CD8-positive, alpha-beta memory T cell (primary cell): ENCODE results near the gene KMT2D. TPM values are rescaled to one million over a fixed set of nuclear protein-coding genes. Genes with fewer than 3 reads are reported as not detected.
"Not testable (repeated sequence)": the region's sequence is repeated elsewhere in the genome, so short reads cannot be mapped to it uniquely, and the experiment has no call there.

Experiments used
- CTCF ChIA-PET: fragments of 350-600 bp; sonication (Branson Sonifier 250); formaldehyde crosslinking; loops from one replicate; lab custom pipeline; 2021; ENCODE audit warnings: antibody characterized with exemption; lab: Charles Lee
- POLR2A ChIA-PET: fragments of 350-600 bp; sonication (Branson Sonifier 250); formaldehyde crosslinking; loops from one replicate; lab custom pipeline; 2021; ENCODE audit warnings: antibody characterized with exemption; lab: Charles Lee
- DNase-seq, 5 donors: peaks; one replicate each; pipeline versions ENCODE4 v3.0.0 to v3.0.0-alpha.2; 2020 to 2022; ENCODE audit warnings: mixed read lengths in 1 of 5
- H3K27ac ChIP-seq: one replicate; pipeline ENCODE4 v1.7.0; 2013; ENCODE audit warnings: low read depth, mild to moderate bottlenecking, low read length, moderate library complexity
- H3K27me3 ChIP-seq: 2 replicates; pipeline ENCODE4 v1.7.0; 2013; ENCODE audit warnings: low read length, mild to moderate bottlenecking; ENCODE audit not compliant: insufficient read depth, poor library complexity, severe bottlenecking
- H3K36me3 ChIP-seq: 2 replicates; pipeline ENCODE4 v1.7.0; 2013; ENCODE audit warnings: mild to moderate bottlenecking, low read length, moderate library complexity; ENCODE audit not compliant: insufficient read depth
- H3K4me1 ChIP-seq: 2 replicates; pipeline ENCODE4 v1.7.0; 2013; ENCODE audit warnings: mild to moderate bottlenecking, low read length, moderate library complexity; ENCODE audit not compliant: insufficient read depth
- H3K4me3 ChIP-seq: 2 replicates; pipeline ENCODE4 v1.7.0; 2013; ENCODE audit warnings: mild to moderate bottlenecking, low read length
- H3K9me3 ChIP-seq: 2 replicates; pipeline ENCODE4 v1.7.0; 2013; ENCODE audit warnings: mild to moderate bottlenecking, low read length
- H3K27ac Mint-ChIP-seq, 8 donors: one replicate each; pipeline ENCODE4 v1.8.0; 2020 to 2021; ENCODE audit warnings: mixed read lengths in 8 of 8, mild to moderate bottlenecking in 6 of 8, inconsistent platforms in 3 of 8, moderate library complexity in 3 of 8
- H3K27me3 Mint-ChIP-seq, 2 donors: one replicate each; pipeline ENCODE4 v1.8.0; 2020 to 2021; ENCODE audit warnings: mixed read lengths in 2 of 2, mild to moderate bottlenecking in 1 of 2, moderate library complexity in 1 of 2
- H3K36me3 Mint-ChIP-seq, 3 donors: one replicate each; pipeline ENCODE4 v1.8.0; 2020 to 2021; ENCODE audit warnings: mixed read lengths in 3 of 3, inconsistent platforms in 1 of 3, mild to moderate bottlenecking in 1 of 3
- H3K4me1 Mint-ChIP-seq, 3 donors: one replicate each; pipeline ENCODE4 v1.8.0; 2020 to 2021; ENCODE audit warnings: mixed read lengths in 3 of 3, inconsistent platforms in 1 of 3, mild to moderate bottlenecking in 1 of 3
- H3K4me3 Mint-ChIP-seq, 7 donors: one replicate each; pipeline ENCODE4 v1.8.0; 2020 to 2021; ENCODE audit warnings: mixed read lengths in 7 of 7, mild to moderate bottlenecking in 6 of 7, moderate library complexity in 4 of 7, inconsistent platforms in 2 of 7
- H3K9me3 Mint-ChIP-seq, 5 donors: one replicate each; pipeline ENCODE4 v1.8.0; 2020 to 2022; ENCODE audit warnings: mixed read lengths in 5 of 5, mild to moderate bottlenecking in 3 of 5, moderate library complexity in 2 of 5, inconsistent platforms in 1 of 5
- polyA plus RNA-seq: library from polyadenylated mRNA; unstranded; fragments of 300-500 nt; fragmentation: Illumina TruSeq; gene quantifications from one replicate; pipeline ENCODE4 v1.2.3, GENCODE V29; 2021
- total RNA-seq, 2 experiments: library from RNA; stranded (reverse); gene quantifications; one replicate each; pipeline ENCODE4 v1.2.3, GENCODE V29; 2021

The KMT2D gene
- total and polyA plus RNA-seq, 3 experiments from 2014 or later, result 22.8 to 79.7 (median 79.4) TPM

- no peaks in the 10 kb centered on the region for H3K9me3 Mint-ChIP-seq
- H3K9me3 ChIP-seq, result no peaks in the 10 kb centered on the region
- H3K4me1 Mint-ChIP-seq, result peaks cover 22 to 30% (median 26%) of the 10 kb centered on the region in 3 donors
- no peak for DNase-seq
- H3K27me3 Mint-ChIP-seq, result peaks cover 0 to 5% of the 10 kb centered on the region in 2 donors
- no peaks in the 10 kb centered on the region for H3K36me3 ChIP-seq
- ChIA-PET POLR2A (interaction anchor here (2.2 kb wide), 1 partner anchor 124 kb away, joined by 5 read pairs; the partner anchor contains the start of gene TUBA1A), CTCF (interaction anchor here (0.7 to 7.7 kb wide), 20 partner anchors 8 to 170 kb away, joined by 3 to 111 read pairs (median 7); partner anchors contain the start of genes DHH, TUBA1A, TUBA1B and WNT1)
- H3K27ac ChIP-seq, result no peak overlapping the region
- no peak overlapping the region for H3K4me3 ChIP-seq
- H3K36me3 Mint-ChIP-seq, result peaks cover 0 to 13% (median 0%) of the 10 kb centered on the region in 3 donors
- H3K27ac Mint-ChIP-seq, result peak overlapping the region in 3 of 8 donors; percentile 4 to 46 (median 28)
- no peaks in the 10 kb centered on the region for H3K27me3 ChIP-seq
- no peak overlapping the region for H3K4me3 Mint-ChIP-seq
- H3K4me1 ChIP-seq, result peaks cover 19% of the 10 kb centered on the region
These were observed 4.2 kb upstream of the KMT2D start for GRCh38 chr12:49064767-49065152.

DNA sequence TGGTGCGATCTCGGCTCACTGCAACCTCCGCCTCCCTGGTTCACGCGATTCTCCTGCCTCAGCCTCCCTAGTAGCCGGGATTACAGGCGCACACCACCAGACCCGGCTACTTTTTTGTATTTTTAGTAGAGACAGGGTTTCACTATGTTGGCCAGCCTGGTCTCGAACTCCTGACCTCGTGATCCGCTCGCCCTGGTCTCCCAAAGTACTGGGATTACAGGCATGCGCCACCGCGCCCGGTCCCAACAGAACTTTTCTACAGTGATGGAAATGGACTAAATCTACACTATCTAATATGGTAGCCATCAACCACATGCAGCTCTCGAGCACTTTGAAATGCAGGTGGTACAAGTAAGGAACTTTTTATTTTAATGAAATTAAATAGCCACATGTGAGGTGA lies 1.3 kb upstream of the KMT2D start:
- peak overlapping the region in 4 of 8 donors; percentile 26 to 68 (median 44) for H3K27ac Mint-ChIP-seq
- H3K9me3 ChIP-seq, H3K27ac ChIP-seq, H3K4me3 ChIP-seq, H3K36me3 ChIP-seq, H3K27me3 ChIP-seq, POLR2A ChIA-PET, H3K9me3 Mint-ChIP-seq, DNase-seq, H3K27me3 Mint-ChIP-seq: not testable (repeated sequence)
- peaks cover 0 to 19% (median 0%) of the 10 kb centered on the region in 3 donors for H3K36me3 Mint-ChIP-seq
- H3K4me3 Mint-ChIP-seq, result peak overlapping the region in 5 of 7 donors; percentile 11 to 97 (median 47)
- peaks cover 31 to 44% (median 39%) of the 10 kb centered on the region in 3 donors for H3K4me1 Mint-ChIP-seq
- peaks cover 35% of the 10 kb centered on the region for H3K4me1 ChIP-seq
- CTCF ChIA-PET, result interaction anchor here (5.2 to 7.7 kb wide), 2 partner anchors 24 to 32 kb away, joined by 62 to 111 read pairs; partner anchors contain the start of gene DHH

- H3K4me3 ChIP-seq, result peak overlapping the region; percentile 83
- H3K36me3 ChIP-seq, result no peaks in the 10 kb centered on the region
- Mint-ChIP-seq H3K4me3 (peak overlapping the region; percentile 92 to 99 (median 95)), H3K27me3 (peaks cover 0 to 5% of the 10 kb centered on the region in 2 donors), H3K36me3 (peaks cover 0 to 17% (median 0%) of the 10 kb centered on the region in 3 donors), H3K4me1 (peaks cover 38 to 51% (median 46%) of the 10 kb centered on the region in 3 donors), H3K9me3 (no peaks in the 10 kb centered on the region), H3K27ac (peak overlapping the region; percentile 68 to 100 (median 97))
- ChIA-PET POLR2A (interaction anchor here (1.0 to 1.5 kb wide), 2 partner anchors 9 to 174 kb away, joined by 4 to 7 read pairs; partner anchors contain the start of gene RHEBL1), CTCF (interaction anchor here (0.8 to 7.7 kb wide), 3 partner anchors 8 to 27 kb away, joined by 3 to 111 read pairs (median 8); partner anchors contain the start of gene RHEBL1)
- H3K4me1 ChIP-seq, result peaks cover 42% of the 10 kb centered on the region
- no peaks in the 10 kb centered on the region for H3K9me3 ChIP-seq
- H3K27me3 ChIP-seq, result no peaks in the 10 kb centered on the region
- DNase-seq, result no peak
- peak overlapping the region; percentile 90 for H3K27ac ChIP-seq
These were observed 610 bp upstream of the KMT2D start for GRCh38 chr12:49061157-49061650.

- peak in 2 of 5 donors; percentile 9 to 27 for DNase-seq
- peak overlapping the region; percentile 83 for H3K4me3 ChIP-seq
- H3K9me3 ChIP-seq, result no peaks in the 10 kb centered on the region
- peak overlapping the region; percentile 79 to 96 (median 92) for H3K27ac Mint-ChIP-seq
- peak overlapping the region; percentile 90 for H3K27ac ChIP-seq
- H3K4me3 Mint-ChIP-seq, result peak overlapping the region; percentile 76 to 96 (median 92)
- CTCF ChIA-PET, result interaction anchor here (0.9 to 1.8 kb wide), 2 partner anchors 29 to 39 kb away, joined by 5 to 8 read pairs; no protein-coding TSS in a partner anchor
- H3K4me1 Mint-ChIP-seq, result peaks cover 55 to 68% (median 62%) of the 10 kb centered on the region in 3 donors
- peaks cover 0 to 25% (median 4%) of the 10 kb centered on the region in 3 donors for H3K36me3 Mint-ChIP-seq
- H3K9me3 Mint-ChIP-seq, result no peaks in the 10 kb centered on the region
- POLR2A ChIA-PET, result interaction anchor here (1.0 to 1.5 kb wide), 3 partner anchors 10 to 71 kb away, joined by 4 to 7 read pairs (median 4); partner anchors contain the start of genes LMBR1L and RHEBL1
- peaks cover 58% of the 10 kb centered on the region for H3K4me1 ChIP-seq
- H3K27me3 Mint-ChIP-seq, result peaks cover 0 to 5% of the 10 kb centered on the region in 2 donors
- no peaks in the 10 kb centered on the region for H3K27me3 ChIP-seq
- peaks cover 7% of the 10 kb centered on the region for H3K36me3 ChIP-seq
These were observed 1.1 kb downstream of the KMT2D start for GRCh38 chr12:49059299-49060171.

DNA sequence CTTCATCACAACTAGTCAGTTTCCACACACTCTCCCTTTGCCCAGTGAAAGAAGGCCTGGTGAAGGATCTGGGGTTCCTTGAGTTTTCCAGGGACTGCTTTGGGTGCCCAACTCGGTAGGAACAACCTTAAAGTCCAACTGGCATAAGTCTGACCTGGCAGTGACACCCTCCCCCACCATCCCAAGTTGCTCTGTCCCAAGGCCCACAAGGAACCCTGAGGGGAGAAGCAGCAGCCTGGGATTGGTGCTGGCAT lies 1.6 kb downstream of the KMT2D start:
- Histone ChIP-seq H3K4me3 (peak overlapping the region; percentile 83), H3K9me3 (no peaks in the 10 kb centered on the region), H3K27me3 (no peaks in the 10 kb centered on the region), H3K4me1 (peaks cover 58% of the 10 kb centered on the region), H3K36me3 (peaks cover 12% of the 10 kb centered on the region), H3K27ac (peak overlapping the region; percentile 90)
- no peak for DNase-seq
- CTCF ChIA-PET, result interaction anchor here (0.7 to 1.3 kb wide), 3 partner anchors 15 to 39 kb away, joined by 3 to 5 read pairs (median 3); no protein-coding TSS in a partner anchor
- peak overlapping the region; percentile 79 to 96 (median 92) for H3K27ac Mint-ChIP-seq
- no peaks in the 10 kb centered on the region for H3K9me3 Mint-ChIP-seq
- H3K4me3 Mint-ChIP-seq, result peak overlapping the region; percentile 76 to 96 (median 92)
- peaks cover 0 to 5% of the 10 kb centered on the region in 2 donors for H3K27me3 Mint-ChIP-seq
- POLR2A ChIA-PET, result interaction anchor here (1.5 kb wide), 1 partner anchor 51 kb away, joined by 4 read pairs; the partner anchor contains the start of gene LMBR1L
- H3K36me3 Mint-ChIP-seq, result peaks cover 0 to 30% (median 4%) of the 10 kb centered on the region in 3 donors
- peaks cover 54 to 71% (median 61%) of the 10 kb centered on the region in 3 donors for H3K4me1 Mint-ChIP-seq

DNA sequence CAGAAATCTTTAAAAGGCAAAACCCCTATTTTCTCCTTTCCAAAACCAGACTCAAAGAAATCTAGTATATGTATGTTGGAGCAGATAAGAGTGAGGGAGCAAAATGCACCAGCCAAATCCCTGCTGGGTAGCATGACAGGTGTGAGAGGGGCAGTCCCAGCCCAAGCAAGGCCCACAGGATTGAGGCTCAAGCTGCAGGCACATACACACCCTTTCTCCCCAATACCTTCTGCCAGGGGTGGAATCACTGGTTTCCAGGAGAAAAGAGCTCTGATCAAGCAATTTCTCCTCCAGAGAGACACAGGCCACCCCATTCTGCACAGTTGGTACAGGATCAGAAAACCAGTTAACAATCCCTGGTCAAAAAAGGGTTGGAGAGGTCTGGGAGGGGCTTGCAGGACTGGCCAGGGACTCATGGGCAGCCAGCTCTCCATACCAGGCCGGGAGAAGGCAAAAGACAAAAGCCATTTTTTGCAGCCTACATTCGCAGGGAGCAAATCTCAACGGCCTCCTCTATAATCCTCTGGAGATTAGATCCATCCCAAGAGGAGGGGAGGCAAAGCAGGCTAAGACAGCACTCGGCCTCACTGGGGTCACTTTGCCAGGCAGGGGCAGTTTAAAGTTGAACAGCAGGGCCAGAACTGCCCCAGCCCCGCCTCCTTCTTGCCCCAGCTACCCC lies 2.1 kb downstream of the KMT2D start:
- peak overlapping the region; percentile 90 for H3K27ac ChIP-seq
- H3K27ac Mint-ChIP-seq, result peak overlapping the region; percentile 79 to 96 (median 92)
- CTCF ChIA-PET, result interaction anchor here (0.7 to 1.4 kb wide), 5 partner anchors 15 to 40 kb away, joined by 3 to 8 read pairs (median 3); no protein-coding TSS in a partner anchor
- H3K9me3 ChIP-seq, result no peaks in the 10 kb centered on the region
- POLR2A ChIA-PET, result interaction anchor here (1.5 kb wide), 1 partner anchor 52 kb away, joined by 4 read pairs; the partner anchor contains the start of gene LMBR1L
- peaks cover 58% of the 10 kb centered on the region for H3K4me1 ChIP-seq
- H3K27me3 Mint-ChIP-seq, result peaks cover 0 to 5% of the 10 kb centered on the region in 2 donors
- no peaks in the 10 kb centered on the region for H3K9me3 Mint-ChIP-seq
- H3K4me3 ChIP-seq, result peak overlapping the region; percentile 83
- H3K27me3 ChIP-seq, result no peaks in the 10 kb centered on the region
- peaks cover 17% of the 10 kb centered on the region for H3K36me3 ChIP-seq
- no peak for DNase-seq
- peak overlapping the region; percentile 76 to 96 (median 92) for H3K4me3 Mint-ChIP-seq
- peaks cover 52 to 73% (median 58%) of the 10 kb centered on the region in 3 donors for H3K4me1 Mint-ChIP-seq
- peaks cover 0 to 35% (median 4%) of the 10 kb centered on the region in 3 donors for H3K36me3 Mint-ChIP-seq

- POLR2A ChIA-PET, result interaction anchor here (1.2 to 1.5 kb wide), 2 partner anchors 12 to 52 kb away, joined by 3 to 4 read pairs; partner anchors contain the start of genes LMBR1L and RHEBL1
- peaks cover 58% of the 10 kb centered on the region for H3K4me1 ChIP-seq
- peak overlapping the region; percentile 76 to 96 (median 92) for H3K4me3 Mint-ChIP-seq
- H3K9me3 Mint-ChIP-seq, result no peaks in the 10 kb centered on the region
- no peaks in the 10 kb centered on the region for H3K27me3 ChIP-seq
- peaks cover 0 to 41% (median 7%) of the 10 kb centered on the region in 3 donors for H3K36me3 Mint-ChIP-seq
- no peak for DNase-seq
- CTCF ChIA-PET, result interaction anchor here (1.1 to 1.4 kb wide), 3 partner anchors 27 to 35 kb away, joined by 3 to 8 read pairs (median 3); no protein-coding TSS in a partner anchor
- no peaks in the 10 kb centered on the region for H3K9me3 ChIP-seq
- peak overlapping the region; percentile 33 to 96 (median 85) for H3K27ac Mint-ChIP-seq
- peak overlapping the region; percentile 90 for H3K27ac ChIP-seq
- H3K4me3 ChIP-seq, result peak overlapping the region; percentile 83
- H3K4me1 Mint-ChIP-seq, result peaks cover 52 to 79% (median 64%) of the 10 kb centered on the region in 3 donors
- H3K27me3 Mint-ChIP-seq, result peaks cover 0 to 5% of the 10 kb centered on the region in 2 donors
- peaks cover 23% of the 10 kb centered on the region for H3K36me3 ChIP-seq
These were observed 2.7 kb downstream of the KMT2D start for GRCh38 chr12:49057888-49058287.
